Gastroesophageal sphincter (tissue), 4 donors: ENCODE results near the gene NOVA1. TPM values are rescaled to one million over a fixed set of nuclear protein-coding genes. Genes with fewer than 3 reads are reported as not detected.

Experiments
- ATAC-seq: fragments of 150-250 bp; one replicate; pipeline ENCODE4 v1.9.1; 2016; ENCODE audit warnings: mild to moderate bottlenecking, moderate library complexity
- H3K27ac ChIP-seq, 4 donors: fragments of 200-600 bp; sonication (generic) in 3 of 4; 1 replicate in 3 of 4; 2 replicates in 1 of 4; pipeline ENCODE4 v1.5.1; 2016 to 2019
- H3K27me3 ChIP-seq: fragments of 200-600 bp; sonication (generic); one replicate; pipeline ENCODE4 v1.5.1; 2019
- H3K36me3 ChIP-seq, 2 donors: fragments of 200-600 bp; sonication (generic); one replicate each; pipeline ENCODE4 v1.5.1; 2019; ENCODE audit warnings: control low read depth in 1 of 2
- H3K4me1 ChIP-seq, 3 donors: fragments of 200-600 bp; sonication (generic); 1 replicate in 2 of 3; 2 replicates in 1 of 3; pipeline ENCODE4 v1.5.1; 2016 to 2019; ENCODE audit warnings: control low read depth in 2 of 3
- H3K4me3 ChIP-seq, 2 donors: fragments of 200-600 bp; sonication (generic); one replicate each; pipeline ENCODE4 v1.5.1; 2019; ENCODE audit warnings: mild to moderate bottlenecking in 1 of 2, moderate library complexity in 1 of 2
- H3K9me3 ChIP-seq, 3 donors: fragments of 200-600 bp; sonication (generic); one replicate each; pipeline ENCODE4 v1.5.1; 2017 to 2019; ENCODE audit warnings: control low read depth in 2 of 3
- EP300 ChIP-seq: sonication (generic); formaldehyde crosslinking; IDR thresholded peaks from one replicate; pipeline ENCODE4 v1.6.1; 2017; ENCODE audit warnings: antibody characterized with exemption, mild to moderate bottlenecking
- POLR2A ChIP-seq, 2 donors: fragments of 450-650 bp; IDR thresholded peaks; one replicate each; pipeline ENCODE4 v1.6.1; 2017; ENCODE audit warnings: antibody characterized with exemption in 2 of 2, mild to moderate bottlenecking in 2 of 2, moderate library complexity in 1 of 2
- POLR2AphosphoS5 ChIP-seq: sonication (generic); formaldehyde crosslinking; IDR thresholded peaks from one replicate; pipeline ENCODE4 v1.6.1; 2017; ENCODE audit warnings: antibody characterized with exemption
- WGBS, 2 donors: methylation state at CpG; one replicate each; pipeline ENCODE4 v1.1.5; 2018; ENCODE audit warnings: low coverage in 1 of 2; 5-methylcytosine and 5-hydroxymethylcytosine counted together
- total RNA-seq, 4 donors: library from RNA; depleted of rRNA; stranded (reverse); fragments of >200 nt; gene quantifications; one replicate each; pipeline ENCODE4 v1.1.0, GENCODE V29; 2016
- TF ChIP-seq, protein P1 (sequence below), 4 experiments: fragments of 200-600 bp in 2 of 4; fragments of 450-650 bp in 2 of 4; sonication (generic) in 1 of 4; IDR thresholded peaks; one replicate each; pipeline ENCODE4 v1.5.1; 2017 to 2019; ENCODE audit warnings: antibody characterized with exemption in 4 of 4, mild to moderate bottlenecking in 2 of 4, moderate library complexity in 2 of 4

The NOVA1 gene
- total RNA-seq, 4 donors from 2014 or later = 7.0 to 18.2 (median 12.9) TPM

DNA sequence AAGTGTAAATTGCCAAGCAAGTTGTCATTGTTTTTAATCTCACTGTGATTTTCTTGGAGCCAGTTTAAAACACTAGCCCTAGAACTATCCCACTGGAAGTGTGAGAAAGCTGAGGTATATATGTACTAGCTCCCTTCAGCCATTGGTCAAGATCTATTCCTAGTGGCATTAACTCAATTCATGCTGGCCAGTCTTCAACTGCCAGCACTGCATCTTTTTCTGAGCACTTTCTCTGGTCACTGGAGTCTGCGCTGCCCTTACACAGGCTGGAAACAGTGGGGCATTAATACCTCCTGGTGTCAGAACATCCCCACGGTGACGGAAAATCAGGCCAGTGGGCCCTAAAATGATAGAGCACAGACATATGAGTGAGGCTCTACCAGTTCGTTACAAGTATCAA, 4.0 kb upstream of the NOVA1 start:
- H3K4me1 ChIP-seq = peaks cover 0 to 6% (median 0%) of the 10 kb centered on the region in 3 donors
- TF ChIP-seq POLR2AphosphoS5 (no peak), POLR2A (IDR thresholded peaks at IDR 0.05) (no peak), EP300 (no peak)
- no peaks in the 10 kb centered on the region for H3K36me3 ChIP-seq
- 86 to 93% methylated on average over 1 to 2 of the region's 4 CpGs for WGBS, 2 donors
- H3K9me3 ChIP-seq = no peaks in the 10 kb centered on the region
- ATAC-seq = no peak
- no peak overlapping the region for H3K4me3 ChIP-seq
- H3K27ac ChIP-seq = no peak overlapping the region
- no peaks in the 10 kb centered on the region for H3K27me3 ChIP-seq

DNA sequence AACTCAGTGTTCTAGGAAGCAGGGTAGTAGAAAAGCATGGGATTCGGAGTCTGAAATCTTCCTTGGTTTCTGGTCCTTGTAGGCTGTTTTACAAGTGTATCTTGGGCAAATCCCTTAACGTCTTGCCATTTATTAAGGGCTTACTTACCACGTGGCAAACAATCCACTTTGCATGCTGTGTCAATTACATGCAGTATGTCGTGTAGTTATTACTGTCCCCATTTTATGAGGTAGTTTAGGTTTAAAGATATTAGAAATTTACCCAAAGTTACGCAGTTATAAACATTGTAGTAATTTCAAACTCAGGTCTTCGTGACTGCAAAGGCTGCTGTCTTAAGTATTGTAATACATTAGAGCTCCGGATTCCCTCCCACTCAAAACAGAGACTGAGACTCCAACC, 1.5 kb upstream of the NOVA1 start:
- Histone ChIP-seq H3K4me3 (peak overlapping the region; percentile 85 to 91), H3K36me3 (no peaks in the 10 kb centered on the region), H3K27ac (peak overlapping the region; percentile 67 to 98 (median 94)), H3K9me3 (no peaks in the 10 kb centered on the region), H3K27me3 (no peaks in the 10 kb centered on the region), H3K4me1 (peaks cover 0 to 23% (median 3%) of the 10 kb centered on the region in 3 donors)
- ATAC-seq = no peak
- TF ChIP-seq, protein P1, sequence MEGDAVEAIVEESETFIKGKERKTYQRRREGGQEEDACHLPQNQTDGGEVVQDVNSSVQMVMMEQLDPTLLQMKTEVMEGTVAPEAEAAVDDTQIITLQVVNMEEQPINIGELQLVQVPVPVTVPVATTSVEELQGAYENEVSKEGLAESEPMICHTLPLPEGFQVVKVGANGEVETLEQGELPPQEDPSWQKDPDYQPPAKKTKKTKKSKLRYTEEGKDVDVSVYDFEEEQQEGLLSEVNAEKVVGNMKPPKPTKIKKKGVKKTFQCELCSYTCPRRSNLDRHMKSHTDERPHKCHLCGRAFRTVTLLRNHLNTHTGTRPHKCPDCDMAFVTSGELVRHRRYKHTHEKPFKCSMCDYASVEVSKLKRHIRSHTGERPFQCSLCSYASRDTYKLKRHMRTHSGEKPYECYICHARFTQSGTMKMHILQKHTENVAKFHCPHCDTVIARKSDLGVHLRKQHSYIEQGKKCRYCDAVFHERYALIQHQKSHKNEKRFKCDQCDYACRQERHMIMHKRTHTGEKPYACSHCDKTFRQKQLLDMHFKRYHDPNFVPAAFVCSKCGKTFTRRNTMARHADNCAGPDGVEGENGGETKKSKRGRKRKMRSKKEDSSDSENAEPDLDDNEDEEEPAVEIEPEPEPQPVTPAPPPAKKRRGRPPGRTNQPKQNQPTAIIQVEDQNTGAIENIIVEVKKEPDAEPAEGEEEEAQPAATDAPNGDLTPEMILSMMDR (IDR thresholded peaks at IDR 0.05) = no peak
- TF ChIP-seq POLR2A (IDR thresholded peaks at IDR 0.05) = no peak
- TF ChIP-seq POLR2AphosphoS5 = no peak
- TF ChIP-seq EP300 = no peak
- WGBS, 2 donors = 39 to 44% methylated on average over 7 of the region's 7 CpGs

DNA sequence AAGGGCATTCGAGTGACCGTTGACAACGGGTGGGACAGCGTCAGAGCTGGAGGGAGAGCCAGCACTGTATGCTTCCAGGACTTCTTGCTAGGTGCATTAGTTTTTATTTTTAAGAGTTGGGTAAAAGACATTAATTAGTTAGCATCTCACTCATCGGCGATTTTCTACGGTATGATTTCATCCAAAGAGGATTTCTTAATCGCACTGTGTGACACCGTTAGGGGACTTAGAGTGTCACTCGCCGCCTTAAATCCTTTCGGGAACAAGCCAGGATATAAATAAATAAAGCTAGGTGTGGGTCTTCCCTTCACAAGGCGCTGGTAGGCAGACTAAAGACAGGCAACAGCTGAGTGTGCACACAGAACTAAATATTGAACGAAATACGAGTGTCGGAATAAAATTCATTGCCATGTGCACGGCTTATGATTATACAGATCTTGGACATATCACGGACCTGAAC, 869 bp upstream of the NOVA1 start:
- Histone ChIP-seq H3K4me1 (peaks cover 0 to 29% (median 3%) of the 10 kb centered on the region in 3 donors), H3K36me3 (no peaks in the 10 kb centered on the region), H3K9me3 (no peaks in the 10 kb centered on the region), H3K27ac (peak overlapping the region; percentile 67 to 98 (median 94)), H3K27me3 (no peaks in the 10 kb centered on the region), H3K4me3 (peak overlapping the region; percentile 85 to 91)
- 0 to 2% methylated on average over 18 of the region's 18 CpGs for WGBS, 2 donors
- no peak for TF ChIP-seq POLR2AphosphoS5
- no peak for TF ChIP-seq EP300
- TF ChIP-seq, protein P1 (IDR thresholded peaks at IDR 0.05) = no peak
- no peak for TF ChIP-seq POLR2A (IDR thresholded peaks at IDR 0.05)
- ATAC-seq = peak; percentile 2

DNA sequence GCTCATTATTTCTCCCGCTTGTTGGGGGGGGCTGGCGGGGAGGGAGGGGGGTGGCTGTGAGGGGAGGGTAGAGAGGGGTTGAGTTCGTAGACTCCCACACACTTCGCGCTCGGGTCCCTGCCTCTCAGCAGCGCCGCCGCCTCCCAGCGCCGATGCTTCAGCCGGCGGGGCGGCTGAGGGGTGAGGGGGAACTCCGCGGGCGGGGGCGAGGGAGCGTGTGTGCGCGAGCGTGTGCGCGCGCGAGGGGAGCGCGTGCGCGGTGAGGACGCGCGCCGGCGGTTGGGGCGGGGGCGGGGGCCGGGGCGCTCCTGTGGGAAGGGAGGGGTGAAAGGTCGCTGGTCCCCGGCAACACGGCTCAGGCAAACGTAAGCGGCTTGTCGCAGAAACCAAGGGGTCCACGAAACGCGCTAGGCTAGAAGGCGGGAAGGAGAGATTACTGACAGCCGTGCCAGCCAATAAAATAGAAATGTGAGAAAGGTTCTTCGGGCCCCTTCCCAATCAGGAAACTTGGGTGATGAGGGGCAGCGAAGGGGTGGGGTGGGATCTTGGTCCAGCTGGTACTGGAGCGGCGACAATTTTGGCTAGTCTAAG, 343 bp upstream of the NOVA1 start:
- Histone ChIP-seq H3K4me3 (peak overlapping the region; percentile 85 to 91), H3K36me3 (no peaks in the 10 kb centered on the region), H3K27ac (peak overlapping the region; percentile 67 to 98 (median 94)), H3K4me1 (peaks cover 0 to 33% (median 3%) of the 10 kb centered on the region in 3 donors), H3K9me3 (no peaks in the 10 kb centered on the region), H3K27me3 (no peaks in the 10 kb centered on the region)
- TF ChIP-seq POLR2A (IDR thresholded peaks at IDR 0.05) = no peak
- peak; percentile 60 for TF ChIP-seq POLR2AphosphoS5
- 0% methylated on average over 1 to 9 of the region's 54 CpGs for WGBS, 2 donors
- ATAC-seq = peak; percentile 93

DNA sequence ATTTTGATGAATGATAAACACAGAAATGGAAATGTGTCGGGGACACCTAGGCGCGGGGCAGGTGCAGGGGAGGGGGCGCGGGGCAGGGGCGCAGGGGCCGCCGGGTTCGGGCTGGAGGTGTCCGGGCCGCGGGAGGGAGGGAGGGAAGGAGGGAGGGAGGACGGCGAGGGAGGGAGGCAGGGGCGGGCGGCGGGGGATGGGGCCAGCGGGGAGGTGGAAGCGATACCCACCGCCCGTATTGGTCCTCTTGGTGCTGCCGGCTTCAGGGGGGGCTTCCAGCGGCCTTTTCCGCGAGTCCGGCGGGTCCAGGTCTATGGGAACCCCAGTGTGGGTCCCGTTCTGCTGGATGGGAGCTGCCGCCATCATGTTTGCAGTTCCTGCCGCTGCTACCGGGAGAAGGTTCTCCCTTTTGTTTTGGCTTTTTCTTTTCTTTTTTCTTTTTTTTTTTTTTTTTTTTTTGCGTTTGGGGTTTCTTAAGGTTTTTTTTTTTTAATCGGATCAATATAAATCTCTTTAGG, 703 bp downstream of the NOVA1 start:
- H3K27ac ChIP-seq = peak overlapping the region; percentile 67 to 98 (median 94)
- H3K27me3 ChIP-seq = no peaks in the 10 kb centered on the region
- H3K4me1 ChIP-seq = peaks cover 0 to 38% (median 3%) of the 10 kb centered on the region in 3 donors
- no peaks in the 10 kb centered on the region for H3K9me3 ChIP-seq
- H3K36me3 ChIP-seq = no peaks in the 10 kb centered on the region
- H3K4me3 ChIP-seq = peak overlapping the region; percentile 85 to 91
- no peak for ATAC-seq
- TF ChIP-seq, protein P1 (IDR thresholded peaks at IDR 0.05) = no peak
- TF ChIP-seq POLR2AphosphoS5 (no peak), EP300 (no peak), POLR2A (IDR thresholded peaks at IDR 0.05) (no peak)
- 0 to 3% methylated on average over 3 to 8 of the region's 33 CpGs for WGBS, 2 donors
